Erythroblast (primary cell): Measurements from ENCODE around the gene HOXD8.

Experiments used
- GATA1 ChIP-seq: IDR thresholded peaks from 2 replicates; pipeline ENCODE4 v1.6.1; 2011; ENCODE audit warnings: low read depth, mild to moderate bottlenecking, control low read depth, low read length, moderate library complexity
- POLR2A ChIP-seq: IDR thresholded peaks from 2 replicates; pipeline ENCODE4 v1.6.1; 2011; ENCODE audit warnings: mild to moderate bottlenecking, low read length

GRCh38 chr2:176114120-176114929 lies 15.2 kb upstream of the HOXD8 start:
- TF ChIP-seq POLR2A (no peak), GATA1 (no peak)
